ENCODE measurements around the gene BSPRY. TPM values are rescaled to one million over a fixed set of nuclear protein-coding genes. Genes with fewer than 3 reads are reported as not detected.
"Not testable (repeated sequence)": the region's sequence is repeated elsewhere in the genome, so short reads cannot be mapped to it uniquely, and the experiment has no call there.

Gene BSPRY
- total RNA-seq, 1 donor from 2014 or later = 7.6 TPM

GRCh38 chr9:113389451-113389850 is 40.1 kb downstream of the BSPRY start:
- intact Hi-C loops (cut with micrococcal nuclease) = no loop called here

DNA sequence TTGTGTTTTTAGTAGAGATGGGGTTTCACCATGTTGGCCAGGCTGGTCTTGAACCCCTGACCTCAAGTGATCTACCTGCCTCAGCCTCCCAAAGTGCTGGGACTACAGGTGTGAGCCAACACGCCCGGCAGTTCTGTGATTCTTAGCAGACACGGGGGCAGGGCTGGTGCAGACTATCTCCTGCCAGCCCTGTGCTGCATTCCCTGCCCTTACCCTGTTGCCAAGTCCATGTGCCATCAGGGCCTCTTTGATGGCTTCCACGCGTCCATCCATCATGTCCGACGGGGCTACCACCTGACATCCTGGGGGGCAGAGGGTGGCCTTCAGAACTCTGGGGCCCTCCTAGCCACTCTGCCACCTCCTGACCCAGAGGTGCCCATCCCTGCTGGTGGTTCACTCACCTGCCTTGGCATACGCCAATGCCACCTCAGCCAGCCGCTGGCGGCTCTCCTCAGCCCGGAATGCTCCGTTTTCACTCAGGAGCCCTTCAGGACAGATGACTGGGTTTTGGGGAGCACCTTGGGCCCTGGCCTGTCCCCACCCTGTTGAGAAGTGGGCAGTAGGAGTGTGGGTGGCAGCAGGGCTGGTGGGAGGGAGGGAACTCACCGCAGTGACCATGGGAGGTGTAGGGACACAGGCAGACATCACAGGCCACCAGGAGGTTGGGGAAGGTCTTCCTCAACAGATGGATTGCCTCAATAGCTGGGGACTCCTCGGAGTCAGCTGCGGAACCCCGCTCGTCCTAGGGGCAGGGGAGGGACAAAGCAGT is 41.0 kb downstream of the BSPRY start:
- intact Hi-C loops (cut with micrococcal nuclease) = no loop called here

GRCh38 chr9:113391917-113392316 is 42.6 kb downstream of the BSPRY start:
- intact Hi-C loops (cut with micrococcal nuclease) = no loop called here

DNA sequence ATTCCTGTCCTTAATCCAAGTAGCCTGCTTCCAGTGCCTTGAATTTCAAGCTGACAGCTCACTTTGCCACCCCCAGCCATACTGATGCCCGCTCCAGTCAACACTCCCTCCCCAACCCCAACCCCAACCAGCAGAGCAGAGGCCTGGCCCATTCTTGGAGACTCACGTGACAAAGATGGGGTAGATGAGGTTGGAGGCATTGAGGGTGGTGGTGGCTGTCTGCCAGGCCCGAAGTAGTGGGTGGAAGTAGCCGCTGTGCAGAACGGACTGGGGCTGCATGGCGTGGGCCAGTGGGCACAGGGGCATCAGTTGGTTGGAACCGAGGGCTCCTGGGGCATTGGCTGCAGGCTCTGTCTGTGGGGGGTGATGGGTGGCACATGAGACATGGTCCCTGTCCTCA is 43.9 kb downstream of the BSPRY start:
- intact Hi-C loops (cut with micrococcal nuclease) = no loop called here

- intact Hi-C loops (cut with micrococcal nuclease) = no loop called here
Measured at GRCh38 chr9:113395000-113395861, 45.9 kb downstream of the BSPRY start.

DNA sequence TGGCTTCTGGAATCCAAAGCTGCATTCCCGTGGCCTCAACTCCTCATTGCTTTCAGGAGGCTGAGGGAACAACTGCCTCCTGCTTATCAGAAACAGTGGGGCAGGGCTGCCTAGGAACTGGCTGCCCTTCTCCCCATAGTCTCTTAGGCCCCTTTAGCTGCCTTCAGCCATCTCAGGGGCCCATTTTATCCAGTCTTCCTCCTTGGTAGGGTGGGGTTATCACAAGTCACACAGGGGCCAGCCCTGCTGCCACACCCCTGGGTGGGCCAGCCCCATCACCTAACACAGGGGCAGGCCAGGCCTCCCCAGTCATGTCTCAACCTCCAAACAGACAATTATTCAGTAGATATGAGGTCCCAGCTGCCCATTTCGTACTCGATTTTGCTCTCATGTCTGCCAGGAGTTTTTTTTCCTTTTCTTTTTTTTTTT is 47.9 kb downstream of the BSPRY start:
- intact Hi-C loops (cut with micrococcal nuclease) = no loop called here

DNA sequence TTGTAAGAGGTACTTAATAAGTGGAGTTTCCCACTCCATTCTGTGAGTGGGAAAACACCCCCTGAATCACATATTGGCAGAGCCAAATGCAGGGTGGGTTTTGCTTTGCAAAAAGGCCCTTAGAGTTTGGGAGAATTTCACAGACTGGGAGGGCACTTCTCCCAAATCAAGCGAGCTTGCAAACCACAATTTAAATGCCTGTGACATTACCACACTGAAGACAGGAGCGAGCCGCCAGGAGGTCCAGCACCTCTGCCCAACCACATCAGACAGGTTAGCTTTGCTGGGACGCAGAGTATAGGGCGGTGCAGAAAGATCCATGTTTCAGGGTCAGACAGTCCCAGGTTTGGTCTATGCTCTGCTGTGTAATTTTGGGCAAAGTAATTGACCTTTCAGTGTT is 49.5 kb downstream of the BSPRY start:
- intact Hi-C loops (cut with micrococcal nuclease) = no loop called here

DNA sequence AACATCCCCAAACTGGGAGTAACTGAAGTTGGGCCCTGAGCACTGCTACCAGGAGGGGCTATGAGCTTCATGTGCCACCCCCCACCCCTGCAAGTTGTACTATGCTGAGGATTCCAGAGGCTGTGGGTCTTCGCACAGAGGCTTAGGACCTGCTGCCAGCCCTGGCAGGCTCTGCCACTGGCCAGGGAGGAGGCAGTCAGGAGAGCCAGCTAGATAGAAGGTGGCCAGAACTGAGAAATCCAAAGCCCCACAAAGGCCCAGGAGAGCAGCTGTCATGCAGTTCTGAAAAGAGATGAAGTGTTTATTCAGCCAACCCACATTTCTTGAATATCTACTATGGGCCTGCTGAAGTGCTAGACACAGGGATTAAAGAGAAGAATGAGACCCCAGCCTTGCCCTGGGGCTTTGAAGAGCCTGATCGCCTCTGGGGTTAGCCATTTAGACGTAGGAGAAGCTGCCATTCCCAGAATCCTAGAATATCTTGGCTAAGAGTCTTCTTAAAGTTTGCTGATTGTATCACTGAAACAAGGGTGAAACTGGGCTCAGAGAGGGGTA is 50.4 kb downstream of the BSPRY start:
- intact Hi-C loops (cut with micrococcal nuclease) = loop anchor here (5.0 kb wide), 1 partner anchor 682 kb away; the partner anchor contains the start of gene INIP

DNA sequence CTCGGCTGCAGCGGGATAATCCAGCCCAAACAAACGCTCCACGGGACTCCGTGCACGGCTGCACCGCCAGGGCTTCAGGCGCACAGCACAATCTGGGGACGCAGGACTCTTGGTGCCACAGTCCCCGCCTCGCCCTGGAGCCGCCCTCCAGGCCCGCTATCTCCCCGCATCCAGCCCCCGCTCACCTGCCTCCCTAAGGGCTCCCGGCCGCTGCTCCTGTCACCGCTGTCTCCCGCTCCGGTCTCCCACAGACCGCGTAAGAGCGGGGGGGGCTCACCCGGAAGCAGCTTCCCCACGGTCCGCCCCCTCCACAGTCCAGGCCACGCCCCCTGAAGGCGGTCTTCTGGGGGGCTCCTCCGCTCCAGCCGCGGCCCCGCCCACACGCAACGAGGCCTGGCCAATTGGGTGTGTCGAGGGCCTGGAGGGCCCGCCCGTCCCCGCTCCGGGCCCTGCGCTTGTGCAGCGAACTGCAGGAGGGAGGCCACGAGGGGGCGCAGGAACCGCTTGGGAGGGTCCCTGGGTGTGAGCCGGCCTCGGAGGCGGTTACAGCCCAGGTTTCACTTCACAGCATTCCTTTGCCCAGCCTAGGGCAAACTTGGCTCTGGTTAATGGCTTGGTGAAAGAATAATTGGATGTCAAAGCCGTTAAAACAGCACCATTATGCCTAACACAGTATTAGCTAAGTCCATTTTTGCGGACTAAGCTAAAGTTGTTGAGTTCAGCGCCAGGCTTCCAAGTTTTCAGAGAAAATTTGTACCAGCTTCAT is 51.9 kb downstream of the BSPRY start, which contains the start of gene ALAD:
ALAD (minus strand) TSS at position 258 of the 766 bp plus-strand sequence. CDS start 7,725 bp downstream, outside the sequence.
- intact Hi-C loops (cut with micrococcal nuclease) = loop anchor here (1.0 to 5.0 kb wide), 9 partner anchors 9 to 684 kb away; partner anchors contain the start of genes C9orf43, CDC26, INIP and POLE3

DNA sequence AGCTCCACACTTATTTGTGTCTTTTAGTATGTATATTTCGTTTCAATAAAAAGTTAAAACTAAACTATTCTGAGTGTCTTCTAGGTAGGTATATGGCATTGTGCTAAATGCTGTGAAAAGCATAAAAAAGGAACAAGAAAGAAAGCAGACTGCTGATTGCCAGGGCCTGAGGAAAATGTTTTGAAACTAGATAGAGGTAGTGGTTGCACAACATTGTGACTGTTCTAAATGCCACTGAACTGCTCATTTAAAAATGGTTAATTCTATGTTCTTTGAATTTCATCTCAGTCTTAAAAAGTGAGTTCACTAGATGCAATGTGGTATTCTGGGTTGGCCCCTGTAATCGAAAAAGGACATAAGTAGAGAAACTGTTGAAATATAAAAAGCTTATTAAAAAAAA is 54.3 kb downstream of the BSPRY start:
- intact Hi-C loops (cut with micrococcal nuclease) = loop anchor here (5.0 kb wide), 1 partner anchor 686 kb away; the partner anchor contains the start of gene INIP

GRCh38 chr9:113406353-113406752 is 57.0 kb downstream of the BSPRY start:
- intact Hi-C loops (cut with micrococcal nuclease) = not testable (repeated sequence)

GRCh38 chr9:113406873-113407511 is 57.7 kb downstream of the BSPRY start:
- intact Hi-C loops (cut with micrococcal nuclease) = loop anchor here (1.0 kb wide), 1 partner anchor 98 kb away; no protein-coding TSS in a partner anchor

DNA sequence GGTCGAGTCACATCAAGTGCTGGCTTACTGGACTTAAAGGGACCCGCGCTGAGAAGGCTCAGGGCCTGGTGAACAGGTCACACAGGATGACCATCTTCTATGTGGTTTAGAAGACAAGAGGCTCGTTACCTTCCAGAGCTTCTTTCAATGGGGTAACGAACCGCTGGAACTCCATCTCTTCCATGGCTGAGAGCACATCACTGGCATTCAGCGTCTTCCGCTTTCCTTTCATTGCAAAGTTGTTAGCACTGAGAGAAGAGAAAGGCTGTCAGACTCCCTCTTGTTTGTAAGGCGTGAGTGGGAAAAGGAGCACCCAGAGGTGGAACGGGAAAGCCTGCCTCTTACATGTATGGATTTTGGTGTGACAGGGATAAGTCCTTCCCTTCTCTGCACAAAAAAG is 60.1 kb downstream of the BSPRY start:
- intact Hi-C loops (cut with micrococcal nuclease) = no loop called here

DNA sequence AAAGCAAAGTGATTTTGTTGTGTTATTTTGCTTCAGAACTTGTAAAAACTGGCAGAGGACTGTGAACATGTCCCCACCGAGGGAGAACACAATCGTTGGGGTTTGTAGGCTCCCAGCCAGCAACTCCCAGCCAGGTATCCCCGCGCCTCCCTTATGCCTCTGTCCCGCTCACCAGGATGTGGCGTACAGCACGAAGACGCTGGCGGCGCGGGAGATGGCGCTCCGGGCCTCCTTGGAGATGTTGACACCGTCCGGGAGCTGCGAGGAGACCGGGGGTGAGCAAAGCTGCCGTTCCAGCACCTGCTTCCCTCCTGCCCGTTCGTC is 60.5 kb downstream of the BSPRY start:
- intact Hi-C loops (cut with micrococcal nuclease) = loop anchor here (1.0 to 10.0 kb wide), 10 partner anchors 9 to 1175 kb away; partner anchors contain the start of genes ALAD, ATP6V1G1, CDC26 and FKBP15

- intact Hi-C loops (cut with micrococcal nuclease) = loop anchor here (1.0 to 10.0 kb wide), 10 partner anchors 9 to 1174 kb away; partner anchors contain the start of genes ALAD, ATP6V1G1, CDC26 and FKBP15
Measured at GRCh38 chr9:113410207-113410864, 61.0 kb downstream of the BSPRY start, which contains the start of the genes C9orf43 and POLE3. Gene C9orf43, plus strand, starts transcription at chr9:113410747. Its CDS starts 2,747 bp downstream, at chr9:113413494. Gene POLE3, minus strand, starts transcription at chr9:113410675. Its CDS starts 382 bp downstream, at chr9:113410293.

GRCh38 chr9:113416149-113416721 is 66.9 kb downstream of the BSPRY start:
- intact Hi-C loops (cut with micrococcal nuclease) = loop anchor here (10.0 kb wide), 1 partner anchor 1169 kb away; the partner anchor contains the start of gene ATP6V1G1

GRCh38 chr9:113417370-113417769 is 68.0 kb downstream of the BSPRY start:
- intact Hi-C loops (cut with micrococcal nuclease) = loop anchor here (10.0 kb wide), 1 partner anchor 1167 kb away; the partner anchor contains the start of gene ATP6V1G1

Data from T-helper 2 cell treated with Interferon-gamma antibody and Interleukin-4, amounts not matched to agents 100 ng/mL and 5 ng/mL, for 36 hours (primary cell).